ENCODE measurements around the gene RAET1L.
"Not testable (repeated sequence)": the region's sequence is repeated elsewhere in the genome, so short reads cannot be mapped to it uniquely, and the experiment has no call there.

Gene RAET1L

DNA sequence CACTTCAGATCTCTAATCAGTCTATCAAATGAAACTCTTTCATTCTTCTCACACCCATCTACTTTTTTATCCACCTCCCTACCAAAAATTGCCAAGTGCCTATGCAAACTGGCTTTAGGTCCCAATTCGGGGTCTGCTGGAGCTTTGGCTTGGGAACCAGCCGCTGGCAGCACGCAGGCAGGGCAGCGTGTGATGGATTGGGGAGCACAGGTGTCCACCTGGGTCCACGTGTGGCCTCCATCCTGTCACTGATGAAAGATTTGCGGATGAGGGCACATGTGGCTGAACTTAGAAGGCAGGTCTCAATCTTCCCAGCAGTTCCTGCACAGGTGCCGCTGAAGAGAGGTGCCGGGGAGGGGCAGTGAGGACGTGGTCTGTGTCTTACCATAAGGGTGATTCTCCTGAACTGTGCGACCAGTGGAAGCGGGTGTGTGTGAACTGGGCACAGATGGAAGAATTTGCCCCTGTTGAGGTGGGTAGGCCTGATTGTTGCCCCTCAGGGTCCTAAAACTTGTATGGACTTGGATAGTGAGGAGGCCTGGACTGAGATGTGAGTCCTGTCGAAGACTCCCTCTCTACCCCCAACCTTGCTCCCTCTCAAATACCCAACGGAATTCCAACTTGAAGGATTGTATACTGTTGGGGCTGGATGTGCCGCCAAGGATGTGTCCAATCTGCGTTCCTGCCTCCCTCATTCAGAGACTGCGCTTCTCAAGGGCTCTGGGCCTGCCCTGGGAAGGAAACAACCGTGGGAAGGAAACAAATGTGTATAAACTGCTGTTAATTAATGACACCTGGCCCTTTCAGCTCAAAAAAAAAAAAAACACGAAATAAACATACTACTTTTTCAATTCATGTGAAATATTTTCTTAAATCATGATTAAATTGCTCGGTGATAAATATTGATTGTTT lies 18.4 kb upstream of the RAET1L start:
- DNase-seq = no peak

DNA sequence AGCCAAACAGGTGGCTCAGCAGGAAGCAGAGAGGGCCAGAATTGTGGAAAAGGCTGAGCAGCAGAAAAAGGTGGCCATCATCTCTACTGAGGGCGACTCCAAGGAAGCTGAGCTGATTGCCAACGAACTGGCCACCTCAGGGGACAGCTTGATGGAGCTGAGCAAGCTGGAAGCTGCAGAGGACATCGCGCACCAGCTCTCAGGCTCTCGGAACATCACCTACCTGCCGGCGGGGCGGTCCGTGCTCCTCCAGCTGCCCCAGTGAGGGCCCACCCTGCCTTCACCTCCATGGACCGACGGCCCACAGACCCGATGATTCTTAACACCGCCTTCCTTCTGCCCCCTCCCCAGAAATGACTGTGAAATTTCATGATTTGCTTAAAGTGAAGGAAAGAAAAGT lies 17.8 kb upstream of the RAET1L start:
- DNase-seq = no peak

DNA sequence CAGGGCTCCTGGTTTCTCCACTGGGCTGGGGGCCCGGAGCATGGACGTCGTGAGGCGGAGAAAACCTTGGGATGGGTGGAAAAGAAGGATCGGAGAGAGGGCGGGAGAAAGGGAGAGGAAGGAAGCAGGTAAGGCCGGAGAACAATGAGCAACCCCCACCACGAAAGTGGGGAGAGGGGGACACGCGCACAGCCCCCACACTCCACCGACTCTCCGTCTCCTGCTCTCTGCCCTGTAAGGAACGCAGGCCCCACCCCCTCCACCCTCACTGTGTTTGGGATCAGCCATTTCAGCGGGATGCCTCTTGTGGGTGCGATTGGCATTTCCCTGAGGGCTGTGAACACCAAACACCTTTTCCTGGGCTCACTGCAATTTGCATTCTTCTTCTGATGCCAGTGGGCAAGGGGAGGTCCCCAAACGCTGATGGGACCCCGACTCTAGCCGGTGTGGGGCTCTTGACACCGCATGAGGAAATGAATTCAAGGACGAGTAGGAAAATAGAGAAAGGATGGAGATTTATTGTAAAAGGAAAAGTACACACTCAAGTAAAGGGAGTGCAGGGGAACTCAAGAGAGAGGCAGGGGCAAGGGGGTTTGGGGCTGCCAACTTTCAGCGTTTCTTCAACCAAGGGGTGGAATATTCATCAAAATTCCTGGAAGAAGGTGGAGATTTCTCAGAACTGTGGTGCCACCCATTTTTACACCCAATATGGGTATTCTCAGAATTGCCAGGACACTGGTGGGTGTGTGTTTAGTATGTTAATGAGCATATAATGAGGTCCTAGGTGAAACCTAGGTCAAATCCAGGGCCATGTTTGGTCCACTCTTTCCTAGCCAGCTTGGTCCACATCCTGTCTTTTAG lies 13.1 kb upstream of the RAET1L start:
- DNase-seq = no peak

DNA sequence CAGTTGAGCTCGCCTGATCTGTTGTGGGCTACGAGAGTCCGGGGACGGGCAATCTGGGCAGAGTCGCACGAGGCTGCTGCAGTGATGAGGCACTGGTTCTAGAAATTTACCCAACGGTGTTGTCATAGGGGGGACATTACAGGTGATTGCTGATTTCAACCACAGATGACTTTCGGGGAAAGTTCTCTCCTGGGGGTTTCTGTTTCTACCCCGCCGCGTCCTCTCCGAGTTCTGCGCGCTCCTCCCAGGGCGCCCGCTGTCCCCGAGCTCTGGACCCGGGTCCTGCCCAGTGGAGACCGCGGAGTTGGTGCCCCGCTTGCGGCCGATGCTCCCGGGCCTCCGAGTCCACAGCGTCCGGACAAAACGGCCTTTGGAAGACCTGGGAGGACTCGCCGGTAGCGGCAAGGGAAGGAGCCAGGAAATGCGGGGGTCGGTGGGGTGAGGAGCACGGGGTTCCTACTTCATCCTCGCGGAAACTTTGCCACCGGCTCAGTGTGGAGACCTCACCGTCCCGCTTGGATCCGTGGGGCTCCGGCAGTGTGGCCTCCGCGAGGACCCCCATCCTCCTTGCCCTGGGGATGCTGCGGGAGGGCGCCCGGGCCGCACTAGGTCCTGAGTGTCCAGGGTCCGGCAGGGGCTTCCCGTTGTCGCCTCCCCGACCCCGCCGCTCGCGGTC lies 12.3 kb upstream of the RAET1L start:
- no peak for DNase-seq

DNA sequence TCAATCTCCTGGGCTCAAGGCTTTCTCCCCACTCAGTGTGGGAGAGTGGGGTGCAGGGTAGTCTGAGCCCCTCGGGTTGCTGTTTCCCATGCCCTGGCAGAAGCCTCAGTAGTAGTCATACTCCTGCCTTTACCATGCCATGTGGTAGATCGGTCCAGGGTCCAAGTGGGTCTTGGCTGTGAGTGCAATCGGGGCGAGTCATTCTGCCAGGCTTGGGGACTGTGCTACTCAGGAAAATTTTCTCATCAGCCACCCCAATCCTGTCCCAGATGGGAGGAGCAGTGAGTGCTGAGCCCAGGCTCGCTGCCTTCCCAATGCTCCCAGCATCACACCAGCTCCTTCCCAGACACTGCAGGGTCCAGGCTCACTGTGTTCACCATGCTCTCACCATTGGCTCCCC lies 10.7 kb upstream of the RAET1L start:
- DNase-seq = no peak

DNA sequence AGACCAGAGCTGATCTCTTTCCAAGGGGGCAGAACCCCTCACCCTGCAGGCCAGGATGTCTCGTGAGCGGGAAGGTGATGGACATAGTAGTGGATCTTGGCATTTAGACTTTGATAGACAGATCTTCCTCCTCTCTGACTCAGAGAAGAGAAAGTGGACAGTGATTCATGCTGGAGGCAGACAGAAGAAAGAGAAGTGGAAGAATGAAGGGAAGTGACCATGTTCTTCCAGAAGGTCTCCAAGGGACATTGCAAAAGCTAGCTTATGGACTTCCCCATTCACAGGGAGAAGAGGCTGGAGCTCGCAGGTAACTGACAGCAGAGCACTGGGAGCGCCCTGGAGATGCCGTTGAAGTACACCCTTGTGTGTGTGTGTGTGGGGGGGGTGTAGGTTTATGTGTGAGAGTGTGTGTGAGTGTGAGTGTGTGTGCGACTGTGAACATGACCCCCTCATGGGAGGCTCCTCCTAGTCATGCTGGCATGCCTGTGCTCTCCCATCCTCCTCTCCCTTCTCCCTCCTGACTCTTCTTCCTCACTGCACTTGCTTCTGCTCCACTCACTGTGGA lies 8.0 kb upstream of the RAET1L start:
- DNase-seq = no peak

DNA sequence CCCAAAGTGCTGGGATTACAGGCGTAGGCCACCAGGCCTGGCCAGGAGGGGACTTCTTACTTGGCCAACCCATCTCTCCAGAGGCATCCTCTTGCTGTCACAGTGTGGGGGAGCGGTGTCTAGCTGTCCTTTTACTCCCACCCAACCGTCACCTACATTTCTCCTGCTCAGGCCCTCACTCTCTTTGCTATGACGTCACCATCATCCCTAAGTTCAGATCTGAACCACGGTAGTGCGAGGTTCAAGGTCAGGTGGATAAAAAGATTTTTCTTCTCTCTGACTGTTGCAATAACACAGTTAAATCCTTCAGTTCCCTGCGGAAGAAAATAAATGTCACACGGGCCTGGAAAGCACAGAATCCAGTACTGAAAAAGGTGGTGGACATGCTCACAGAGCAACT lies 7.3 kb upstream of the RAET1L start:
- no peak for DNase-seq

DNA sequence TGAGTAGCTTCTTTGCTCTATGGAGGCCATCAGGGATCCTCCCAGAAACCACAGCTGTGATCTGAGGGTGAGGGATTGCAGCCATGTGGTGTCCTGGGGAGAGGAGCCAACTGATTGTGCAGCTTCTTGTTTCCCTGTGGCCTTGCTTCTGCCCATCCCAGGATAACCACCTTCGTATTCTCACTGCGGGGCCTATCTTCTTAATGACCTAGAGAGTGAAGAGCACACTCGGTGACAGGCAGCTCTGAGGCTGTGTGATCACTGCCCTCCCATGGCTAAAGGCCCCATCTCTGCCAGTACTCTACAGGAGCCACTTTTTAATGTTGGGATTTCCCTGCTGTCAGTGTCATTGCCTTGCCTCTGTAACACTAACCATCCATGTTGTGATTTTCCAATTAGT lies 5.3 kb upstream of the RAET1L start:
- DNase-seq = no peak

DNA sequence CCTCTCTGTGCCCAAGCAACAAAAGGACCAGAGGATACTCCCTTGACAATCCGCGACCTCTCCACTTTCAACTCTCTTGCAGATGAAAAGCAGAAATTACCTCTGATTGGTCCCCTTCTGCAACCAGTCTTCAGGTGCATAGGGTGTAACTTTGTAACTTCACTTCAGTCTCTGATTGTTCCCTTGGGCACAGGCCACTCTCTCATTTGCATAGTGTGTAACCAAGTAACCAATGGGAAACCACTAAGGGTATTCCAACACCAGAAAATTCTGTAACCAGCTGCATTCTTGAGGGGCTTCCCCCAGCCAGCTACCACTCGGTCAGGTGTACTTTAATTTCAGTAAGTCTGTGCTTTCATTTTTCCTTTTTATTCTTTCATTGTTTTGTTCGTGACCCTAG lies 4.4 kb upstream of the RAET1L start:
- DNase-seq = no peak

DNA sequence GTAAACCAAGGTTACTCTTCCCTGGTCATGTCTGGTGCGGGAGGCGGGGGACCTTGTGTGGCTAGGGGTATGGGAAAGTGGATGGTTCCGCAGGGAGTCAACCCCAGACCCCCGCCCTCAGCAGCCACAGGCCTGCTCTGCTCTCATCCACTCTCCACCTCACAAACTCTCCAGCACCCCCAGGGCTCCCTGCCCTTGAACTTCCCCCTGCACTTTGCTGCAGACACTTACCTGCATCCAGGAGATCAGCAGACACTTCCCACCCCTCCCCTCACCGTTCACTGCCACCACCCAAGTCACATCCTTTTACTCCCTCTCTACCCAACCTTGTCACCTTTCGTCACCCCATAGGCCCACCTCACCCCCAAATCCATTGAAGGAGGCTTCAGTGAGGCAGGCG lies 3.9 kb upstream of the RAET1L start:
- DNase-seq = no peak

DNA sequence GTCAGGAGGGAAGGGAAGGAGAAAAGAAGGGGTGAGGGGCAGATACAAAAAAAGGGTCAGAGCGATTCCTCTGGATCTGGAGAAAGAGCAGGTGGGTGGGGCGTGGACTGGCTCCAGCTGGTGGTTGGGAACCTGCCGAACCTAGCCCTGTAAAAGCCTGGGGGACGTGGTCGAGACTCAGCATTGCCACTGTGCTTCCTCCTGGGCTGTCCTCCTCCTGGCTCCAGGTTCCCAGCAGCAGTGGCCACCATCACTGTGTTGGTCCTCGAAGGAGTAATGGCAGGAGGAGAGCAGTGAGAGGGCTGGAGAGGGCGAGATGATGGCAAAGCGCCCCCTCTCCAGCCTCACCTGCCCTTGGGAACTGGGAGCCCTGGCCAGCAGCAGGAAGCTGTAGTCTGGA lies 3.5 kb upstream of the RAET1L start:
- DNase-seq = no peak

DNA sequence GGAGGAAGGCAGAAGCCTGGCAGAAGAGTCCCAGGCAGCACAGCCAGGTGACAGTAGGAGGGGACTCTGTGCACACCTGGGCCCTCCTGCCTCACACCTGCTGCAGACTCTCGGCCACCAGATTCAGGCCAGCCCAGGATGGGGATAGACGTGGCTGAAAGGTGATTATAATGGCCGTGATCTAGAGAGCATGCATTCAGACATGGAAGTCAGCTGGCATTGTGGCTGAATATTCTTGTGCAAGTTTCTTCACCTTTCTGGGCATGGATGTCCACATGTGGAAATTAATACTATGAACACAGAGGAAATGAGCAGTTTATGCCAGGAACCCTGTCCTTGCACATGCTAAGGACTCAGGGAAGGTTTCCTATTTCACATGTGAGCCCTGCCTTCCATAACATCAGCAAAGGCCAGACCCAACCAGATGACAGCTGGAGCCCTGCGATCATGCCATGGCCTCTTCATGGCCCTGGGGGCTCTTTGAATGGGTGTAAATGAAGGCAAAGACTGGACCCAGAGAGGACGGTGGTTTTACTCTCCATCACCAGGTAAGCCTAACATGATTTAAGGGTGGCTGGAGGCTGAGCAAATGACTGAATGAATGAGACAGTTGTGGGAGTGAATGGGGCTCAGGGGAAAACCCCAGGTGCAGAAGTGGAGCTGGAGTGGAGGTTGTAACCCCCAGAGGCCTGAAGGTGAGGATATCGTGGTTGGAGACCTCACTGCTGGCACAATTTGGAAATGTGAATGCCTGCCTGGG lies 2.7 kb upstream of the RAET1L start:
- DNase-seq = no peak

DNA sequence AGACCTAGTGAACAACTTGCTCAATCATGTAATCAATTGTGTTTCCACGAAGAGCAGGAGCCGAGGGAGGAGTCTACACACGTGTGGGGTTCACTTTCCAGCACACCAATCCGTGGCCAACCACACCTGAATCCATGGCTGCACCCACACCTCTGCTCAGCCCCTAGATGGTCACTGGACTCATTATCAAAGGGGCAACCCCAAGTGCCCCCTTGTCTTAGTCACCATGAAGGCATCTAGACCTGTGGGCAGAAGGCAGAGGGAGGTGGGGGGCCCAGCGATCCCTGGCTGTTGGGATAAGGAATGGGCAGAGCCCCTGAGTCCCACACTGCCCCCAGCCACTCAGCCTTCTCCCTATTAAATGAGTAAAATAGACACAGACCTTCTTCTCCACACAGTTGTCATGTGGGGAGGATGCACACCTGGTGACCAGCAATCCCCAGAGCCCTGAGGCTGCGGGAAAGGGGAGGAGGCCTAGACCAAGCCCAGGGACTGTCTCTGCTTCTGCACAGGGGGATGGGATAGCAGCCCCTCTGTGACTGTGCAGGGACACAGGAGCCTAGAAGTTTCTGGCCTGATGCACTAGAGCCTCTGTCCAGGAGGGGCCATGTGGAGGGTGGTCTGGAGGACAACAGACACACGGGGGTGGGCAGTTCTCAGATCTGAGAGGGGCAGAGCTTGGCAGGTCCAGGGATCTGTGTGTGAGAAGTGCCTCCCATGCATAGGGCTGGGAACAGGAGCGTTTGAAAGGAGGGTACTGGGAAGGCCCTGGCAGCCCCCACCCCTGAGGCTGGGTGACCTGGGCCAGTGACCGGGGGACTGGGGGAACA lies 1.9 kb upstream of the RAET1L start:
- DNase-seq = no peak

DNA sequence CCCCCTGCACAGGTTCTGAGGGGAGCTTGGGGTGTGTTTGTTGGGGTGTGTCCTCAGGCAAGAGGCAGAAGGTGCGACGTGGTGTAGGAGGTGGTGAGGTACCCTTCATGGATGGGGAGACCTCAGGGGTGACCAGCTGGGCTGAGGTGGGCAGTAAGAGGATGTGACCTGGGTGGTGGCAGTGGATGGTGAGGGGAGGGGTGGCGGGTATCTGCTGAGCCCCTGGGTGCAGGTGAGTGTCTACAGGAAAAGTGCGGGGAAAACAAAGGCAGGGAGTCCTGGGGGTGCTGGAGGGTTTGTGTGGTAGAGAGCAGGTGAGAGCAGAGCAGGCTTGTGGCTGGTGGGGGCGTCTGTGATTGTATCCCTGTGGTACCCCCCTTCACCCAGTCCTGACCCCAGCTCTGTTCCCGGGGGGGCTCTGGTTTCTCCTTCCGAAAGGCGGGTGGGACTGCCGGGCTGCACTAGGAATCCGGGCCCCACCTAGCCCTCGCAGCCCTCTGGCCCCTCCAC lies 631 bp downstream of the RAET1L start:
- DNase-seq = no peak

DNA sequence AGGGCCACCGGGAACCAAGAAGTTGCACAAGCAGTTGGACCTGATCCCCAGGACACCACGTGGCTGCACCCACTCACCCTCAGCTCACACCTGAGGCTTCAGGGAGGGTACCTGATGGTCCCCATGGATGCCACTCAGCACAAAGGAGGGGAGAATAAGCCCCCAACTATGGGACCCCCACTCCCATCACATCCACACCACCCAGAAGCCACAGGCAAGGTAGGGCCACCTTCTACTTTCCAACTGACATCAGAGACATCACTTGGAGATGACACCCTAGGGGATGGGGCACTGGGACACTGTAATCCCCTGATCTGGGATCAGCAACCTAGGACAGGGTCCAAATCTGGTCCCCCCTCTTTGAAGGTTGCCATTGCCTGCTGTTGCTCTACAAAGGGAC lies 1.3 kb downstream of the RAET1L start:
- not testable (repeated sequence) for DNase-seq

DNA sequence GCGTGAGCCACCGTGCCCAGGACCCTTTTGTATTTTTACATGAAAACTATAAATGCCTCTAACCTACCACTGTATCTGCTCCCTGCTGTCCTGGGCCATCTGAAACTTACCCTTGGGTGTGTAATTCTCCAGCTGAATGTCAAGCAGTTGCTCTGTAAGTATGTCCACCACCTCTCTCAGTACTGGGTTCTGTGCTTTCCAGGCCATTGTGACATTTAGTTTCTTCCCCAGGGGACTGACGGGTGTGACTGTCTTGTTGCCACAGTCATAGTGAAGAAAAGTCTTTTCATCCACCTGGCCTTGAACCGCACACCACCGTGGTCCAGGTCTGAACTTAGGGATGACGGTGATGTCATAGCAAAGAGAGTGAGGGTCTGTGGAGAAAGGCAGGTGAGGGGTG lies 3.5 kb downstream of the RAET1L start:
- not testable (repeated sequence) for DNase-seq

DNA sequence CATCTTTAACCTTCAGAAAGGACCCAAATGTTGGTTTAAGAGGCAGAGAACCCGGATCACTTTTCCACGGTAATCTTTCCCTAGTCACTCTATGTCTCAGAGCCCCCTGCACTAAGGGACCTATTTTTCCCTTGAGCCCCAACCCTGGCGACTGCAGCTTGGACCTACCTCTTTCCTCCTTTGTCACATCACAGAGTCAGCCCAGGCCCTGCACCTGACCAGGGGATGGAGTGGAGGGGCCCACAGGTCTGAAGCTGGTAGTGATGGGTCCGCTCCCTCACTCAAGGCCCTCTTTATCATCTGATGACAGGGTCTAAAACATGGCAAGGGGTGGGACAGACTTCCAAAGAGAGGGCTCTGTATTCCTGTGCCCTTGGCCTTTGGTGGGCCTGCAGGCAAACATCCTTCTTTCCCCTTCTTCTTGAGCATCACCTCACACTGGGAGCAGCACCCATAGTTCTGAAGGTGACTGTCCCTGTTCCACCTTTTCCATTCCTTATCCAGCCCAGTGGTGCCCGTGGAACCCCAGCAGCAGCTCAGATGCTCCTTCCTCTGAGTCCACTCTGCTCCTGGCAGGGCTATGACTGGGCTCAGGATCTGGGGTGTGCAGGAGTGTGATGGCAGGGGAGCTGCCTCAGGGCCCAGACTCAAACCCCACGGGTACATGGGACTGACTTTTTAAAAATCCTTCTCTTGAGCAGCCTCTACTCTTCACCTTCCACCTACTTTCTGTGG lies 6.3 kb downstream of the RAET1L start:
- no peak for DNase-seq

DNA sequence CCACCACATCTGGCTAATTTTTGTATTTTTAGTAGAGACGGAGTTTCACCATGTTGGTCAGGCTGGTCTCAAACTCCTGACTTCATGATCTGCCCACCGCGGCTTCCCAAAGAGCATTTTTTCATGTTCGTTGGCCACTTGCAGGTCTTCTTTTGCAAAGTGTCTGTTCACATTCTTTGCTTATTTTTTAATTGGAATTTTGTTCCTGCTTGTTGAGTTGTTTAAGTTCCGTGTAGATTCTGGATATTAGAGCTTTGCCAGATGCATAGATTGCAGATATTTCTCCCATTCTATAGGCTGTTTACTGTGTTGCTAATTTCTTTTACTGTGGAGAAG lies 8.2 kb downstream of the RAET1L start:
- not testable (repeated sequence) for DNase-seq

DNA sequence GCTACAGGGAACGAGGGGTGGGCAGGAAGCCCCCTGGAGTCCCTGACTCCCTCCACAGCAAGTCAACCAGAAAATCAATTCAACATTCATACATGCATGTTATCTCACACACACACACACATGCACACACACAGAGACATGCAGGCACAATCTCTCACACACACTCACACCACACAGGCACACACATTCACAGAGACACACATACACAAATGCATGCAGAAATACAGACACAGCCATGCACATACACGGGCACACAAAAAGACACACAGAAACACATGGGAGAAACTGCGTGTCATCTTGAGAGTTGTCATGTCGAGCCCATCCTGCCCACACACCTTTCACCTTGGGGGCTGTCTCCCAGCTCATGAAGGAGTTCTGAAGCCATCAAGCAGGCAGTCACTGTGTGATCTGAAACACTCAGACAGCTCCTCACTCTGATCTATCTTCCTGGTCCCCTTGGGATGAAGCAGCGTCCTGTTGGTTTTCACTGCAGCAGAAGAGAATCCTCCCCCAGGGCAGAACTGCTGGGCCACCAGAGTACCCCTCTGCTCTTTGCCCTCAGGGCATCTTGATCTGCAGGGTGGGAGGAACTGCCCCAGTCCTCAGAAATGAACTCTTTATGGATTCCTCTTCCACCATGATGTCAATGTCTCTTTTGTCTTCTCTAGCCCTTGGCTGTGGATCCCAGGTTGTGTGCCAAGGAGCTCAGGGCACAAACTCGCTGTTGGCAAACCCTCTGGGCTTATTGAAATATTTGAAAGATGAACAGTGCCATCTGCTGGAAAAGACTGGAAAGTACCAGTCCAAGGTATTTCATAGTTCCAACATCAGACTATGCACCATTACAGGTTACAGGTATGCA lies 8.8 kb downstream of the RAET1L start:
- DNase-seq = peak; percentile 55

Measured in fibroblast of skin of right biceps (primary cell).